Measurements from ENCODE around the gene MEGF11.
A peak's percentile ranks its signal among the peaks of the same experiment; 100 is the strongest.

MEGF11 gene

GRCh38 chr15:66072616-66073361 is 180.8 kb downstream of the MEGF11 start:
- peak overlapping the region in 3 of 11 experiments; percentile 4 to 34 (median 11); a peak in 3 of 22 replicates for H3K4me2 ChIP-seq
- H3K27me3 ChIP-seq = no peaks in the 10 kb centered on the region
- peaks cover 8 to 20% (median 12%) of the 10 kb centered on the region in 10 experiments; a peak in 14 of 20 replicates for H3K4me1 ChIP-seq
- H3K27ac ChIP-seq = no peak overlapping the region
- no peaks in the 10 kb centered on the region for H3K36me3 ChIP-seq
- TF ChIP-seq Cebpa-rat (IDR thresholded peaks at IDR 0.05) = no peak
- H3K4me3 ChIP-seq = no peak overlapping the region
- H3K9me3 ChIP-seq (replicated peaks in 1 of 11) = no peaks in the 10 kb centered on the region
- no peaks in the 10 kb centered on the region for H4K20me1 ChIP-seq
- H3K9ac ChIP-seq = no peak overlapping the region

GRCh38 chr15:66071921-66072295 is 181.6 kb downstream of the MEGF11 start:
- TF ChIP-seq Cebpa-rat (IDR thresholded peaks at IDR 0.05) = no peak
- no peaks in the 10 kb centered on the region for H3K36me3 ChIP-seq
- H3K4me2 ChIP-seq = peak overlapping the region in 5 of 11 experiments; percentile 1 to 34 (median 13); a peak in 6 of 22 replicates
- peaks cover 8 to 20% (median 12%) of the 10 kb centered on the region in 10 experiments; a peak in 13 of 20 replicates for H3K4me1 ChIP-seq
- no peak overlapping the region for H3K4me3 ChIP-seq
- H3K9me3 ChIP-seq (replicated peaks in 1 of 11) = no peaks in the 10 kb centered on the region
- no peak overlapping the region for H3K9ac ChIP-seq
- no peak overlapping the region for H3K27ac ChIP-seq
- no peaks in the 10 kb centered on the region for H3K27me3 ChIP-seq
- H4K20me1 ChIP-seq = no peaks in the 10 kb centered on the region

GRCh38 chr15:66071160-66071920 is 182.2 kb downstream of the MEGF11 start:
- H3K4me3 ChIP-seq = no peak overlapping the region
- no peaks in the 10 kb centered on the region for H3K27me3 ChIP-seq
- no peak overlapping the region for H3K9ac ChIP-seq
- no peaks in the 10 kb centered on the region for H3K9me3 ChIP-seq (replicated peaks in 1 of 11)
- H3K27ac ChIP-seq = no peak overlapping the region
- no peak for TF ChIP-seq Cebpa-rat (IDR thresholded peaks at IDR 0.05)
- H3K36me3 ChIP-seq = no peaks in the 10 kb centered on the region
- peak overlapping the region in 4 of 11 experiments; percentile 1 to 34 (median 10); a peak in 4 of 22 replicates for H3K4me2 ChIP-seq
- peaks cover 8 to 20% (median 12%) of the 10 kb centered on the region in 10 experiments; a peak in 13 of 20 replicates for H3K4me1 ChIP-seq
- no peaks in the 10 kb centered on the region for H4K20me1 ChIP-seq

DNA sequence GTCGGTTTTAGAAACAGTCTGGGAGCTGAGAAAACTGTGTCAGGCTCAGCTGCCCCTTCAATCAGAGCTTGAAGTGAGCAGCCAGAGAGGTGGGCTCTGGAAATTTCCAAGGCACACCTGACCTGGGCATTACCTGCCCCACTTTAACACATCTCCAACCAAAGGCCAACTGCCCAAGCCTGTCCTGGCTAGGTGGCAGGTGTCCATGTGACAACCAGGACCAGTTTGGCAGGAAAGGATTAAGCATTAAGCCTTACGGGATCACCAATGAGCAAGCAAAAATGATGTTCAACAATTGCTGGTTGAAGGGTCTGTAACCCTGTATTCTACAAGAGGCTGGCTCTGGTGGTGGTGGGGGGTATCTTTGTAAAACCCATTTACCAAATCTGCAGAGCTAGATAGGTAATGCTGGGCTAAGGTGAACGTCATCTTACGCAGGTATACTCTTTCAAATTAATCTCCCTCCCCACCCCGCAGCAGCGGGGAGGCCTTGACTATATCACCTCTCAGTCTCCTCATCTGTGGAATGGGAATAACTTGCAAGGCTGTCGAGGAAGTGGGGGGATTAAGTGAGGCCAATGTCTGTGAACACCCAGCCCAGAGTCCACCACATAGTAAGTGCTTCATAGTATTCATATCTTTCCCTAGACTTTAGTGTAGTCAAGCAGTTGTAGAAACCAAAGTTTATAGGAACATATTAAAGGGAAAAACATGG is 183.2 kb downstream of the MEGF11 start:
- Histone ChIP-seq H3K9ac (no peak overlapping the region), H3K27me3 (no peaks in the 10 kb centered on the region), H4K20me1 (no peaks in the 10 kb centered on the region), H3K27ac (no peak overlapping the region), H3K9me3 (replicated peaks in 1 of 11) (no peaks in the 10 kb centered on the region), H3K36me3 (no peaks in the 10 kb centered on the region), H3K4me3 (no peak overlapping the region), H3K4me1 (peaks cover 8 to 20% (median 12%) of the 10 kb centered on the region in 10 experiments; a peak in 13 of 20 replicates), H3K4me2 (peak overlapping the region in 3 of 11 experiments; percentile 43 to 56 (median 54); a peak in 6 of 22 replicates)
- no peak for TF ChIP-seq Cebpa-rat (IDR thresholded peaks at IDR 0.05)

DNA sequence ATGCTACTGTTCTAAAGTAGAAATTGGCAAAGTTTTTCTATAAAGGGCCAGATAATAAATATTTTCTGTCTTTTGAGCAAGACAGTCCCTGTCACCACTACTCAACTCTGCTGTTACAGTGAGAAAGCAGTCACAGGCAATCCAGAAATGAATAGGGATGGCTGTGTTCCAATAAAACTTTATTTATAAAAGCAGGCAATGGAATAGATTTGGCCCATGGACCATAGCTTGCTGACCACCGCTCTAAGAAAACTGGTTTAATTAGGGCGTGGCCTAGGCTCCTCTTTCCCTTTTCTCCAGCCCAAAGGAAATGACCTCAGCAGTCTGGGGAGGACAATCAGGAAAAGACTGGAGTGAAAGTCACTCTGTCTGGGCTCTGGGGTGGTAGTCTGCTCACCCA is 183.8 kb downstream of the MEGF11 start:
- no peaks in the 10 kb centered on the region for H4K20me1 ChIP-seq
- no peaks in the 10 kb centered on the region for H3K27me3 ChIP-seq

DNA sequence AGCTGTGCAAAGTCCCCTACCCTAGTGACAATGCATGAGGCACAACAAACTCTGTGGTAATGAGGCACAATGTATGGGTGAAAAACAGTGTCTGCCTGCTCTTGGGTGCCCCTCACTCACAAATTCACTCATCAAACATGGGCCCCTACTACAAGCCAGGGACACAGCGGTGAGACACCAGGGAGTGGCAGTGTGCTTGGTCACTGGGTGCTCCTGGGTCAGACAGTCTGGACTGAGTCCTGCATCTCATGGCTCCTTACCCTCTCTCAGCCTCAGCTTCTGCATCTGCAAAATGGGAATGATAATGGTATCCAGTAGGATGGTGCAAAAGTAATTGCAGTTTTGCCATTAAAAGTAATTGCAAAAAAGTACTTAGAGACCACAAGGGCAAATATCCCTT is 184.7 kb downstream of the MEGF11 start:
- Histone ChIP-seq H3K9ac (no peak overlapping the region), H3K27ac (no peak overlapping the region), H3K27me3 (no peaks in the 10 kb centered on the region), H3K9me3 (replicated peaks in 1 of 11) (no peaks in the 10 kb centered on the region), H4K20me1 (no peaks in the 10 kb centered on the region), H3K4me2 (no peak overlapping the region), H3K4me3 (no peak overlapping the region), H3K4me1 (peaks cover 8 to 20% (median 12%) of the 10 kb centered on the region in 10 experiments; a peak in 13 of 20 replicates), H3K36me3 (no peaks in the 10 kb centered on the region)
- no peak for TF ChIP-seq Cebpa-rat (IDR thresholded peaks at IDR 0.05)

More for the DNA sequence above, 183.8 kb downstream of the MEGF11 start:
- no peaks in the 10 kb centered on the region for H3K36me3 ChIP-seq
- peaks cover 8 to 20% (median 12%) of the 10 kb centered on the region in 10 experiments; a peak in 13 of 20 replicates for H3K4me1 ChIP-seq
- peak overlapping the region in 3 of 11 experiments; percentile 43 to 56 (median 54); a peak in 6 of 22 replicates for H3K4me2 ChIP-seq
- H3K9ac ChIP-seq = no peak overlapping the region
- no peak overlapping the region for H3K4me3 ChIP-seq
- TF ChIP-seq Cebpa-rat (IDR thresholded peaks at IDR 0.05) = no peak
- no peaks in the 10 kb centered on the region for H3K9me3 ChIP-seq (replicated peaks in 1 of 11)
- H3K27ac ChIP-seq = no peak overlapping the region

- Histone ChIP-seq H3K27ac (no peak overlapping the region), H3K27me3 (no peaks in the 10 kb centered on the region), H3K4me3 (no peak overlapping the region), H3K9ac (no peak overlapping the region), H3K36me3 (no peaks in the 10 kb centered on the region), H3K4me2 (no peak overlapping the region), H3K9me3 (replicated peaks in 1 of 11) (no peaks in the 10 kb centered on the region), H3K4me1 (peaks cover 6 to 14% (median 10%) of the 10 kb centered on the region in 10 experiments; a peak in 12 of 20 replicates), H4K20me1 (no peaks in the 10 kb centered on the region)
- TF ChIP-seq Cebpa-rat (IDR thresholded peaks at IDR 0.05) = no peak
Measured at GRCh38 chr15:66067687-66068086, 185.9 kb downstream of the MEGF11 start.

GRCh38 chr15:66066481-66066880 is 187.1 kb downstream of the MEGF11 start:
- H3K36me3 ChIP-seq = no peaks in the 10 kb centered on the region
- peaks cover 0 to 14% (median 3%) of the 10 kb centered on the region in 10 experiments; a peak in 10 of 20 replicates for H3K4me1 ChIP-seq
- H4K20me1 ChIP-seq = peaks cover 0 to 4% (median 0%) of the 10 kb centered on the region in 11 experiments; a peak in 1 of 22 replicates
- no peak overlapping the region for H3K9ac ChIP-seq
- no peak overlapping the region for H3K4me3 ChIP-seq
- no peak for TF ChIP-seq Cebpa-rat (IDR thresholded peaks at IDR 0.05)
- H3K27ac ChIP-seq = no peak overlapping the region
- H3K4me2 ChIP-seq = no peak overlapping the region
- H3K27me3 ChIP-seq = no peaks in the 10 kb centered on the region
- 0 out of 22 replicates have a peak, but pooled peaks cover 0 to 5% (median 0%) of the 10 kb centered on the region in 11 experiments for H3K9me3 ChIP-seq (replicated peaks in 1 of 11)

All from BLaER1 treated with 17β-estradiol and CSF1 and Interleukin-3, amounts not matched to agents 10 nM and 100 nM (cell line).